Epidermal melanocyte (primary cell): Measurements from ENCODE around the gene GAD2.

Source experiments
- DNase-seq: peaks from one replicate; pipeline ENCODE4 v3.0.0; 2011; ENCODE audit warnings: low spot score; ENCODE audit not compliant: insufficient read length

Gene GAD2

DNA sequence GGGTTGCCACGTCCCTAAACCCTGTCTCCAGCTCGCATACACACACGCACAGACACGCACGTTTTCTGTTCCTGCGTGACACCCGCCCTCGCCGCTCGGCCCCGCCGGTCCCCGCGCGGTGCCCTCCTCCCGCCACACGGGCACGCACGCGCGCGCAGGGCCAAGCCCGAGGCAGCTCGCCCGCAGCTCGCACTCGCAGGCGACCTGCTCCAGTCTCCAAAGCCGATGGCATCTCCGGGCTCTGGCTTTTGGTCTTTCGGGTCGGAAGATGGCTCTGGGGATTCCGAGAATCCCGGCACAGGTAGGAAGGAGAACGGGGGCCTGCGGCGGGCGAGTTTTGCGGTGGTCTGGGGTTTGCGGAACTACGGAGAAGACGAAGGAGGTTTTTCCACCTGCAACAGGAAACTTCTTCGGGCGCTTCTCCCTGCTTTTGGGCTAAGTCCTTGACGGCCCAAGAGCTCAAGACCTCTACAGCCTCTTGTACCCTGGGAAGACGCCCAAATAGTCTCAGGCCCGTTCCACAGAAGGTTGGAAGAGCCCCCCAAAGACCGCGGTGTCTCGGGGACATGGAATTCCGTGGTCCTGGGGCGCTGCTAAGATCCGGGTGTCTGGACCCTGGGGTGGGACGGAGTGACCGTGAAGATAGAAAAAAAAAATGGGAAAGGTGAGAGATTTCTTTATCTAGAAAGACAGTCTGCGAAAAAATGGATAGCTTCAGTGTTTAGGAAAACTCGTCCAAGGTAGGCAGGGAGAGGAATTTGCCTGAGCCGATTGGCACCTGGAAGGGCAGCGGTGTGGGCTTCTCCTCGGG lies at the start of gene GAD2:
Gene GAD2 (plus strand): TSS at position 190 of the 811 bp plus-strand sequence. CDS start 36 bp downstream, at position 226.
- no peak for DNase-seq

DNA sequence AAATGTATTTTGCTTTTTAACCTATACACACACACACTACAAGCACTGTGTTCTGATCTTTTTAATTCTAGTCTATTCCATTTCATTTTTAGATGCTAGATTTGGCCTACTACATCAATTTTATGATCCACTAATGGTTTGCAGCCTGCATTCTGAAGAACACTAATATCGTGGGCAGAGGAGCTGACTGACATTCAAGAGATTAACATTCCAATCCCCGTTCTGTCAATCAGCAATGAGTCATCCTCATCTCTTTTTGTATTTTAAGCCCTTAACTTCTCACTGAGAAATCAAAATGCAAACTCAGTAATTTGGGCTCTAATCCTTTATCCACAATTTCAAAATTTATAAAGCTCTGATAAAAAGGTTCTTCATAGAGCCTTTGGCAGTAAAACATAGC lies 47.1 kb upstream of the GAD2 start:
- DNase-seq = no peak

DNA sequence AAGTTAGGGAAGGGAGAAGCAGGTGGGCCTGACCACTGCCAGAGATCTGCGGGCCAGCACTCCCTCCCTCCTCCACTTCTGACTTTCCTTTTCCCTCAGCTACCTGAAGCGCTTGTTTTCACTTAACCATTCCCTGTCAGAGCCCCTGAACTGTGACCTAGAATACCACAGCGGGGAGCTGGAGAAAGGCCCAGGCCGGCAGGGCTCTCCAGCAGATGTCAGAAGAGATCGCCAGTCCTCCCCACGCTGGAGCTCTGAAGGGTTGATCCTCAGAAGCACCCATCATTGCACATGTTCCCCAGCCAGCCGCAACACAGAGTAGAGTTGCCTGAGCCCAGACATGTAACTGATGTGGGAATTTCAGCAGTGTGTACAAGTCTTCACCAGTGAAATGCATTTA lies 44.4 kb upstream of the GAD2 start:
- no peak for DNase-seq

DNA sequence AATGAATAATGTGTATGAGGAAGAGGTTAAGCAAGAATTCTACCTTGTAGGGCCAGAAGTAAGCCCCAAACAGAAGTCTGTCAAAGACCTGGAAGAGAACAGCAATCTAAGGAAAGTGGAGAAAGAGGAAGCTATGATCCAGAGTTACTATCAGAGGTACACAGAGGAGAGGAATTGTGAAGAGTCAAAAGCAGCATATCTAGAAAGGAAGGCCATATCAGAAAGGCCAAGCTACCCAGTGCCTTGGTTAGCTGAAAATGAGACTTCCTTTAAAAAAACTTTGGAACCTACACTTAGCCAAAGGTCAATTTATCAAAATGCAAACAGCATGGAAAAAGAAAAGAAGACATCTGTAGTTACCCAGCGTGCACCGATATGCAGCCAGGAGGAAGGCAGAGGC lies 42.7 kb upstream of the GAD2 start:
- no peak for DNase-seq

DNA sequence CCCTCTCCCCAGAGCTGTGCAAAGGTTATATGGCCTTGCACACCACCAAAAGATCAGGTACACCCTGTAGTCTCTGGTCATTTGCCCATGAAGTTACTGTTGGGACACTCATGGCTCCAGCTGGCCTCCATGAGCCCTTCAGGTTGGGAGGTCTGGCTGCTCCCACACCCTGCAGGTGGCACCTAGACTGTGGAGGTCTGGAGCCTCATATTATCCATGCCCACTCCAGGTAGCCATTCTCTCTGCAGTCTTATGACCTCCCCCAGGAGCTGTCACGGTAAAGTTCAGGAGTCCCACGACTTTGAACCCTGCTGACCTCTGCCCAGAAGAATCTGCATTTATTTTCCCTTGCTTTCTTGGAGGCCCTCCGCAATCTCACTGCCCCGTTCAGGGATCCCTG lies 39.2 kb upstream of the GAD2 start:
- no peak for DNase-seq

DNA sequence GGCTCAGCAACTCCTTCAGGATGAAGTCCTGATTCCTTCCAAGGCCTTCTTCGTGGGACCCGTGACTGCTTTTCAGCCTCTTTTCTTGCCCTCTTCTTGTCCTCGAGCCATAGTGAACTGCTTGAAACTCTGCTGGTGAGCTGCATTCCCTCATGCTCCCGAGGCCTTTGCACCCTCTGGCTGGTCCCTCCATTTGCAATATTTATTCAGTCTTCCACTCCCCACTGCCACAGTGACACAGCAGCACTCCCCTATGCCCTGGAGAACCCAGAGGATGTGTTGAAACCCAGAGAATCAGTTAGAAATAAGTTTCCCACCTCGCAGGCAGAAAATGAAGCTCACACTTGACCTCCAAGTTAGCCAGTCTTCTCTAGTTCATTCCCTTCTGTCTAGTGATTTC lies 22.3 kb upstream of the GAD2 start:
- no peak for DNase-seq

DNA sequence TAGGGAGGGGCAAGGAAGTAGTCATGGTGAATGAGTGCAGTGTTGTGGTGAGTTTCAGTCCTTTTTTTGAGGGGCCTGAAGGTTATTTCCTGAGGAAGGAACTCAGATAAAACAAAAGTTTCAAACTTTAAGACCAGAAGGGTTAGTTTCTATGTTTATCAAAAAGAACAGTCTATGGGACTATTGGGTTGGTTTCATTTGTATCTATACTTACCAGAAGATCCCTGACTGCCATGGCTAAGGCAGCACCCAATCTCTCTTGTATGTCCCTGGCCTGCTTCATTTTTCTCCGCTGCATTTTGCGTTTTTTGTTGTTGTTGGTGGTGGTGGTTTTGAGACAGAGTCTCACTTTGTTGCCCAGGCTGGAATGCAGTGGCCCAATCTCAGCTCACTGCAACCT lies 19.3 kb upstream of the GAD2 start:
- no peak for DNase-seq

DNA sequence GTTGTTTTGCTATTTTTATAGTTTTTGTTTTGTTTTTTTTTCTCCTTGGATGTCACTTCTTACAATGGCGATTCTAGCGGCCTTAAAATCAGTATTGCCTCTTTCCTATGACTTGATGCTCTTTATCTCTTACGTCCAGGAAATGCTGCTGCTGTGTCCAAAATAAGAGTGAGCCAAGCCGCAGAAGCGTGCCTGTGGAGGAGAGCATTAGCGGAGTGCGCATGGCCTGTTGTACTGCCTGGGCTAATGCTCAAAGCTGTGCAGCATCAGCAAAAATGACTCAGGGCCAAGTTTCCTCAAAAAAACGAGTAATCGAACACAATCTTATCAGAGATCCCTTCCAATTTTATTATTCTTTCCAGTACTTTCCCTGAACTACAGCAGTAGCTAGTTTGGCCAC lies 18.5 kb upstream of the GAD2 start:
- no peak for DNase-seq

DNA sequence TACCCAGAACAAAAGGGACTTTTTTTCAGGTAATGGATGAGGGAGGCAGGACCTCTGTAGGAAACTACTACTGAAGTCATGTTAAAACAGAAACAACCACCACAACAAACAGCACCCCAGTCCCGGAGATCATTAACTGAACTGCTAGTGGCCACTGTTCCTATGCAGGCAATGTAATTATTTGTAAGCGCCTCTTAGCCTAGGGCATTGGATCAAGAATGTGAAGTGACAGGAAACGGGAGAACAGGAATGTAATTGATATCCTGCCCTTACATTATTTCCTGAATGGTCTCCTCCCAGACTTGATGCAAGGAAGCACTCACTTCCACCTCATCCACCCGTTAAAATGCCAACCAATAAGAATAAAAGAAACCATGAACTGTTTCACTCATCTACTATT lies 16.7 kb upstream of the GAD2 start:
- no peak for DNase-seq

DNA sequence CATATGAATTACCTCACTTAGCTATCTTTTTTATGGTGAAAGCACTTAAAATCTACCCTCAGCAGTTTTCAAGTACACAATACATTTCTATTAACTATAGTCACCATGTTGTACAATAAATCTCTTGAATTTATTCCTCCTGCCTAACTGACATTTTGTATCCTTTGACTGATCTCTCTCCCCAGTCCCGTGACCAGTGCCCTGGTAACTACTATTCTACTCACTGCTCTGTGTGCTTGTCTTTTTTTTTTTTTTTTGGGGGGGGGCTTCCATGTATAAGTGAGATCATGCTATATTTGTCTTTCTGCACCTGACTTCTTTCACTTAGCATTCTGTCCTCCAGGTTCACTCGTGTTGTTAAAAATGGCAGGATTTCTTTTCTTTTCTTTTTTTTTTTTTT lies 11.4 kb upstream of the GAD2 start:
- DNase-seq = no peak

DNA sequence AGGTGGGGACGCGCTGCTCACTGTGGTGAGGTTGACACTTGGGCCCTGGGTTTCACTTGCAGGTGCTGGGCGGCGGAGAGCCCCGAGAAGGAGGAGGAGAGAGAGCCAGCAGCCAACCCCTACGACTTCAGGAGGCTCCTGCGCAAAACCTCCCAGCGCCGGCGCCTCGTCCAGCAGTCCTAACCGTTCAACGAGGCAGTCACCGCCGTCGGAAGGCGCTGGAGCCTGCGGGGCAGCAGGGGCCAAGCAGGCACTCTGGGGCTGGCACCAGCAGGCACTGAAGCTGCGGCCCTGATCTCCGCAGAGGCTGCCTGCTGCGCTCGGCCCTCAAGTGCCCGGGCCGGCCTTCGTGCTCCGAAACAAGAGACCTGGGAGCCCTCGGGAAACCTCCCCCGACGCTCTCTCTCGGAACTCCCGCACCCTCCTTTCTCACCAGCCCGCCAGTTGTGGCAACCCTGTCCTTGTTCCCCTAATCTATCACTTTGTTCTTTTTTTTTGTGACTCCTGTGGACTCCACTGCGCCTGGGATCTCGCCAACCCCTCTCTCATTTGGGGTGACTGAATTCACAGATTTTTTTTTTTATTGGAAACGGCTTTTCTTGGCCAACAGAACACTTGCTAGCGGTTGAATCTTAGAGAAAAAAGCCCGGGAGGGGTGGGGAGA lies 4.7 kb upstream of the GAD2 start:
- DNase-seq = no peak

DNA sequence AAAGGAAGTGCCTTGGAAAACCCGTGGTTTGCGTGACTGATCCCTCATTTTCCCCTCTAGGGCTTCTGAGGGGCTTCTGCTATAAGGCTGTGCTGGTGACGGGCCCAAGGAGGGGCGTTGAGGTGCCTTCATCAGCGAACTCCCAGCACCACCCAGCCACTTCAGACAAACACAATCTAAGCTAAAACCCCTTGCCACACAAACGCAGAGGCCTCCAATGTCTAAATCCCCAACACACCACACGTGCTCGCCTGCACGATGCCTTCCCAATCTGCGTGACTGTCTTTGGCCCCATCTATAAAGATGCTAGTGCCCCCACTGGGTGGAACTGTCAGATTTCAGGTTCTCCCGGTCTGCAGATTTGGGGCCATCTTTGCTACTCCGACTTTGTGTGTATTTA lies 4.1 kb upstream of the GAD2 start:
- DNase-seq = no peak

DNA sequence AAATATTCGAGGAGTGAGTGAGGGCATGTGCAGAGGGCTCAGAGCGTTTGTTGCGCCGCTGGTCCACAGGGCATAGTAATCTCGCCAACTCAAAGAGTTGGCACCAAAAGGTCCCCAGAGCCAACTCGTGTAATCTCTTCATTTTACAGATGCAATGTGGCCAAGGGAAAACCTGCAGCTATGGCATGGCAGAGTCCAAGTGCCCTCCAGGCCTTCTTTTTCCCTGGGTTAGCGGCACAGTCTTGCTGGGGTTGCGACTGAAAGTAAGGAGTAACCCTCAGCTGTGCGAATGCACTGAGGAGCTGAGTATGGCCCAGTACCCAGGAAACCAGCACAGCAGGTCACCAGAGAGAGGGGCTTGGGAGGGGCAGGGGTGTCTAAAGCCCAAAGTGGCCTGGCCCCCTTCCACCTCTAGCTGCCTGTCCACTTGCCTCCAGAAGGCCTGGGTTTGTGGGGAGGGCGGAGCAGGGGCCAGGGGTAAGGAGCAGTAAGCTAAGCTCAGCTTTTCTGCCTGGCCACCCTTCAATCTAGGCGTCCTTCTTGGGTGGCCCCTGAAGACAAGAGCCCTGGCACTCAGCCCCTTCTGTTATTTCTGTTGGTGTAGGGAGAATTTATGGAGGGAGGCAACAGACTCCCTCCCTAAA lies 3.3 kb upstream of the GAD2 start:
- no peak for DNase-seq

DNA sequence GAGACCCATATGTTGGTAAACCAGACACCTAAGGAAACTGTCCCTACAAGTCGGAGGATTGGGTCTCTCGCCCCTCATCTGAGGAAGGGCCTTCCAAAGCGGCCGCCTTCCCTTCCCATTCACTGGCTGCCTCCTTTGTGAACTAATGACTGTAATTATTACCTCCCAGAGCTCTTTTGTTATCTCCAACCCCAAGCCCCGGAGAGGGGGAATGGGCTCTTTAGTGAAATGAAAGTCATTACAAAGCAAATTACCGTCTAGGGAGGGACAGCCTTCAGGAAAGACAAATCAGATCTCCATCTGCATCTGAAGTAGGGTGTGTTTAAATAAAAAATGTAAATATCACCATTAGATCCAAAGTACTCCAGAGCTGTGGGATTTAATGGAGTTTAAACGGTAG lies 2.6 kb upstream of the GAD2 start:
- no peak for DNase-seq

DNA sequence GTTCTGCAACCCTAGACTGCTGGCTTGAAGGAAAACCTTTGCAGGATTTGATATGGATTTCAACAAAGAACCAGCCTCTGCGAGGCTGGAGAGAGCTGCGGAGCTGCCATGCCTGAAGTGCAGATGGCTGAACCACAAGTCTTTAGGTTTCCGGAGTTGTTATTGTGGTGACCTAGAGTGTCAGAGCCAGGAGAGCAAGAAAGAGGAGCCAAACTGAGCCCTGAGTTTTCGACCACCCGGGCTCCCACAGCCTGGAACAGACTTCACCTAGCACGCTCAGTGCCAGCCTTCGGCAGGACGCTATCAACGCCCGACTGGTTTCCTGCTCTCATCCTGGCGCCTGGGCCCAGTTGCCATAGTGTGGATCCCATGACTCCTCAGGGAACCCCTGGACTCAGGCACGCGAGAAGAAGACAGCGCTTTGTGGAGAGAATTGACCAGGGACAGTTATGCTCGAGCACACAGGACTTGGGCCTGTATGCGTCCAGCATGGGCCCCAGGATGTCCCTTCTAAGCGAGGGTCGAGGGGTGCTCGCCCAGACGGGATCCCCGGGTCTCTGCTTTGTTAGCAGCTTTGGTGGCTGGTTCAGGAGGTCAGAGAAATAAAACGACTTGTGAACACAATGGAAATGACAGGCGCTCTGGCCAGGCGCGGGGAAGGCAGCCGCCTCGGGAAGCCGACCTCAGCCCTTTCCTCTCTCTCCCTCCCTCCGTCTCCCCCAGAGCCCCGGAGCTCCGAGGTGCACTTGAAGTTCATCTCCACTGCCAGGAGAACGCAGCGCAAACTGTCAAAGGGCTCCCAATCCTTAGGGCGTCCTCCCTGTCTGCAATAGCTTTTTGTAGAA lies 1.8 kb upstream of the GAD2 start:
- no peak for DNase-seq

DNA sequence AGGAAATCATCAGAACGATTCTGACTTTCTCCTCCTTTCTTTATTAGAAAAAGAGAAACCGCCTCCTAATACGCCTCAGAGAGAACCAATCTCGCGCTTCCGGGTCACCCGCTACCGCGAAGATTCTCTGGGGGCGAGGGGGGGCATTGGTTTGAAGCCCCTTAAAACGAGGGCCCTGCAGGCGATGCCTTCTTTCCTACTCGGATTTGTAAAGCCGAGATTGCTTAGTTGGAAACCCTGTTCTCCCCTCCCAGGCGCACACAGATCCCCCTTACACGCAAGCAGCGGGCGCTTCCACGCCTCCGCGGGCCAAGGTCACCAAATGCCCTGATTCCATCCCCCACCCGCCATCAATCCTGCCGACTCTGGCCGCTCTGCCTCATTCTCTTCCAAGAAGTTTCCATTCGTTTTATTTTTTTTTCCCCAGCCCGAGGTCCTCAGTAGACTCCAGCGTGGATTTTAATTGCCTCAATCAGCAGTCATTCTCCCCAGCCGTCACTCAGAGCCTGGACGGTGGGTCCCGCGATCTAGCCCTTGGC lies 1.1 kb upstream of the GAD2 start:
- DNase-seq = no peak

DNA sequence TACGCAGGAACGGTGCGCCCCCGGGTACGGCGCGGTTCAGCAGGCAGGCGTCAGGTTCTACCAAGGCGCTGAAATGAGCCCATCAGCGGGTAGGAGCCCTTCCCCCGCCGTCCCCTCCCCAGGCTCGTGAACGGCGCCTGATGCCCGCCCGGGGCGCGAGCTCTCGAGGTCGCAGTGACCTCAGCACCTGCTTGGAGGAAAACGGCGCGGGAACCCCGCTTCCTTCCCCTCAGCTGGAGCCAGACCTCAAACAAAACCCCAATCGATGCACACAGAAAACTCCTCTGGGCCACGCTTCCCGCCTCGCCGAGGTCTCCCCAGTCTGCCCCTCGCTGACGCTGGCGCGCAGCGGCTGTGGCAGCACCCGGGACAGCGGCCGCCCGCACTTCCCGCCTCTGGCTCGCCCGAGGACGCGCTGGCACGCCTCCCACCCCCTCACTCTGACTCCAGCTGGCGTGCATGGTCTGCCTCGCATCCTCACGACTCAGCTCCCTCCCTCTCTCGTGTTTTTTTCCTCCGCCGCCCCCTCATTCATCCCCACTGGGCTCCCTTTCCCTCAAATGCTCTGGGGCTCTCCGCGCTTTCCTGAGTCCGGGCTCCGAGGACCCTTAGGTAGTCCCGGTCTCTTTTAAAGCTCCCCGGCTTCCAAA lies 514 bp upstream of the GAD2 start:
- no peak for DNase-seq

DNA sequence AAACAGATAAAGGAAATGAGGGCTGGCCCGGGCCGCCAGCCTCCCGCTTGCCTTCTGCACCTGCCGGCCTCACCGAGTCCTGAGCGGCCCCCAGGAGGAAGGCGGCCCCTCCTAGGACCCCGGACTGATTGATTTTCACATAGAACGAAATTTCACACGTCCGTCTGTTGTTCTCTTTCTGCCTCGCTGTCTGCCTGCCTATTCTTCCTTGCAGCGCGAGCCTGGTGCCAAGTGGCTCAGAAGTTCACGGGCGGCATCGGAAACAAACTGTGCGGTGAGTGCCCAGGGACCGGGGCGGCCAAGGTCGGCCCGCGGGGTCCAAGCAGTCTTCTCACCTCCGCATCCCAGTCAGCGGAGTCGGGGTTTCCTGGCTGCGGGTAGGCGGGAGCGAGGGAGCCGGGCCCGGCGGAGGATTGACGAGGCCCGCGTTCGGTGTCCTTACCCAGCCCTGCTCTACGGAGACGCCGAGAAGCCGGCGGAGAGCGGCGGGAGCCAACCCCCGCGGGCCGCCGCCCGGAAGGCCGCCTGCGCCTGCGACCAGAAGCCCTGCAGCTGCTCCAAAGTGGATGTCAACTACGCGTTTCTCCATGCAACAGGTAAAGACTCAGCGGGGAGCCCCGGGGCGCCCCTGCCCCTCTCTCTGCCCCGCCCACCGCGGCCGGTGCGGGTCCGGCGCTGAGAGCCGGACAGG lies 967 bp downstream of the GAD2 start:
- DNase-seq = no peak

DNA sequence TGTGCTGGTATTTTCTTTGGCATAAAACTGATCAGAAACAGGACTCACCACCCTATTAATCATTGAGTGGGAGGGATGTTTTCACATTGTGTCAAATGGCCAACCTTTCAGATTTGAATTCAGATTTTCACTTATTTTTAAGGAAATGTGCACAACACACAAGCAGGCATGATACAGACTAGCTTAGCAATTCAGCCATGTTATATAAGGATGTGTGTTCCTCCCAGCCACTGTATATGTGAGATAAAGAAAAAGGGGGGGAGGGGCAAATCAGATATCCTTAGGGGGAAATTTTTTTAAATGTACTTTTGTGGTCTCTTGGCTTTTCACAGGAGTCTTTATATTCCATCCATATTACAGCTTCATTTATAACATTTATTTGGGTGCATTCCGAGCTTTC lies 3.1 kb downstream of the GAD2 start:
- DNase-seq = no peak

DNA sequence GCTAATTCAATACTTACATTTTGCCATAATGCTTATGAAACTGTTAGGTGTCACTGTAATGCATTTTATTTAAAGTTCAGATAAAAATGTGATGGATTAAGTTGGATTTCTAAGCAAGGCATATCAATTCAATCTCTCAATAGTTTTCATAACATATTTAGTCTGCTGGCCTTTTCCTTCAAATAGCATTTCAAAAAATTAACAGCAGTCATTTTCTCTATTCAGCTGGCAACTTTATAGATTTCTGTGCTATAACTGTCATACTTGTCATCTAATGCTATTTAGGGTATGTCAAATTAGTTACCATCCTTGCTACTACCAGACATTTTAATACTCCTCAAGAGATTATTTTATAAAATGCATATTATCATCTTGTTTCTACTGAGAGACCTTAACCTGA lies 4.3 kb downstream of the GAD2 start:
- DNase-seq = no peak
